Astrocyte (in vitro differentiated cells and primary cell): ENCODE results near the gene CD81. TPM values are rescaled to one million over a fixed set of nuclear protein-coding genes. Genes with fewer than 3 reads are reported as not detected.

Source experiments
- DNase-seq: peaks from one replicate; pipeline ENCODE4 v3.0.0-alpha.2; 2010; ENCODE audit warnings: low read depth
- FAIRE-seq: peaks from 2 replicates; lab custom pipeline; 2011; peaks lifted over from hg19 to GRCh38; lab: Jason Lieb, UNC
- H2AFZ ChIP-seq: 2 replicates; pipeline ENCODE4 v1.6.0; 2012; ENCODE audit warnings: low read depth, low read length, inconsistent platforms
- H3K27ac ChIP-seq: 2 replicates; pipeline ENCODE4 v1.5.1; 2011; ENCODE audit warnings: low read depth, low read length, inconsistent platforms
- H3K27me3 ChIP-seq: 2 replicates; pipeline ENCODE4 v1.6.0; 2011; ENCODE audit warnings: low read length, inconsistent platforms; ENCODE audit not compliant: insufficient read depth
- H3K36me3 ChIP-seq: 2 replicates; pipeline ENCODE4 v1.5.1; 2011; ENCODE audit warnings: low read length, inconsistent platforms; ENCODE audit not compliant: insufficient read depth
- H3K4me1 ChIP-seq: 2 replicates; pipeline ENCODE4 v1.5.1; 2011; ENCODE audit warnings: low read length, inconsistent platforms; ENCODE audit not compliant: insufficient read depth
- H3K4me2 ChIP-seq: 2 replicates; pipeline ENCODE4 v1.6.0; 2012; ENCODE audit warnings: low read length, inconsistent platforms
- H3K4me3 ChIP-seq: 2 replicates; pipeline ENCODE4 v1.5.1; 2011; ENCODE audit warnings: low read depth, mild to moderate bottlenecking, low read length, inconsistent platforms; ENCODE audit not compliant: insufficient read depth
- H3K79me2 ChIP-seq: 2 replicates; pipeline ENCODE4 v1.6.0; 2012; ENCODE audit warnings: mild to moderate bottlenecking, low read length, inconsistent platforms; ENCODE audit not compliant: insufficient read depth
- H3K9ac ChIP-seq: 2 replicates; pipeline ENCODE4 v1.6.0; 2012; ENCODE audit warnings: mild to moderate bottlenecking, low read length, inconsistent platforms
- H3K9me3 ChIP-seq: 2 replicates; pipeline ENCODE4 v1.5.1; 2012; ENCODE audit warnings: low read depth, mild to moderate bottlenecking, low read length, inconsistent platforms; ENCODE audit not compliant: insufficient read depth
- H4K20me1 ChIP-seq: 2 replicates; pipeline ENCODE4 v1.6.0; 2012; ENCODE audit warnings: low read length, inconsistent platforms; ENCODE audit not compliant: insufficient read depth
- H3K27ac Mint-ChIP-seq: one replicate; pipeline ENCODE4 v1.8.0; 2021; ENCODE audit warnings: mild to moderate bottlenecking, mixed read lengths; ENCODE audit not compliant: unreplicated experiment
- H3K27me3 Mint-ChIP-seq: one replicate; pipeline ENCODE4 v1.8.0; 2021; ENCODE audit warnings: low read depth, mixed read lengths; ENCODE audit not compliant: unreplicated experiment
- H3K36me3 Mint-ChIP-seq: one replicate; pipeline ENCODE4 v1.8.0; 2021; ENCODE audit warnings: low read depth, mixed read lengths; ENCODE audit not compliant: unreplicated experiment
- H3K4me1 Mint-ChIP-seq: one replicate; pipeline ENCODE4 v1.8.0; 2021; ENCODE audit warnings: low read depth, mixed read lengths; ENCODE audit not compliant: unreplicated experiment
- H3K4me3 Mint-ChIP-seq: one replicate; pipeline ENCODE4 v1.8.0; 2021; ENCODE audit warnings: mild to moderate bottlenecking, moderate library complexity, mixed read lengths; ENCODE audit not compliant: unreplicated experiment
- H3K9me3 Mint-ChIP-seq: one replicate; pipeline ENCODE4 v1.8.0; 2021; ENCODE audit warnings: mild to moderate bottlenecking, mixed read lengths; ENCODE audit not compliant: unreplicated experiment
- CTCF ChIP-seq: IDR thresholded peaks from 2 replicates; pipeline ENCODE4 v1.5.1; 2011; ENCODE audit warnings: low read depth, mild to moderate bottlenecking, inconsistent platforms, low read length, moderate library complexity; ENCODE audit not compliant: insufficient read depth
- EZH2 ChIP-seq: IDR thresholded peaks from 2 replicates; pipeline ENCODE4 v1.6.1; 2012; ENCODE audit warnings: mild to moderate bottlenecking, low read length, inconsistent platforms; ENCODE audit not compliant: insufficient read depth
- total RNA-seq: library from RNA; stranded (reverse); gene quantifications from 2 replicates; pipeline ENCODE4 v1.2.1, GENCODE V29; 2021

The CD81 gene
- total RNA-seq, 1 donor from 2014 or later, result 625 TPM

DNA sequence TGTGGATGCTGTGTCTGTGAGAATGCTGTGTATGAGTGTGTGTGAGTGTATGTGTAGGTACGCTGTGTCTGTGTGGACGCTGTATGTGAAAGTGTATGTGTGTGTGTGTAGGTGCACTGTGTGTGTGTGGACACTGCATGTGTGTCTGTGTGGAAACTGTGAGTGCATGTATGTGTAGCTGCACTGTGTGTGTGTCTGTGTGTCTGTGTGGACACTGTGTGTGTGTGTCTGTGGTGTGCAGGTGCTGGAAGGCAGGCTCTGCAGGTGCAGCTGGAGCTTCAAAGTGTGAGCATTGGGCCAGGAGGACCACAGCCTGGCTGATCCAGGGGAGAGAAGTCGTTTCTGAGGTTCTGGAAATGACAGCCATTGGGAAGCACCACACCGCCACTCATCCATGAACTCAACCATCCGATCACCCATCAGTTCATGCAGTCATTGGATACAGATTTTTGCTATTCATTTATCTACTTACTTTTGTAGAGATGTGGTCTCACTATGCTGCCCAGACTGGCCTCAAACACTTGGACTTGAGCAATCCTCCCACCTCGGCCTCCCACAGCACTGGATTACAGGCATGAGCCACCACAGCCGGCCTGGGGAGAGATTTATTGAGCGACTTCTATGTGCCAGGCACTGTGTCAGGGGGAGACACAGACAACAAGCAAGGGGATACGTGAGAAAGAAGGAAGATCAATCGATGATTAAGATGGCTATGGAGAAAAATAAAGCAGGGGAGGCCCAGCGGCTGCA is 57.6 kb downstream of the CD81 start:
- no peak overlapping the region for H3K9ac ChIP-seq
- H3K27me3 Mint-ChIP-seq, result peaks cover 37% of the 10 kb centered on the region

DNA sequence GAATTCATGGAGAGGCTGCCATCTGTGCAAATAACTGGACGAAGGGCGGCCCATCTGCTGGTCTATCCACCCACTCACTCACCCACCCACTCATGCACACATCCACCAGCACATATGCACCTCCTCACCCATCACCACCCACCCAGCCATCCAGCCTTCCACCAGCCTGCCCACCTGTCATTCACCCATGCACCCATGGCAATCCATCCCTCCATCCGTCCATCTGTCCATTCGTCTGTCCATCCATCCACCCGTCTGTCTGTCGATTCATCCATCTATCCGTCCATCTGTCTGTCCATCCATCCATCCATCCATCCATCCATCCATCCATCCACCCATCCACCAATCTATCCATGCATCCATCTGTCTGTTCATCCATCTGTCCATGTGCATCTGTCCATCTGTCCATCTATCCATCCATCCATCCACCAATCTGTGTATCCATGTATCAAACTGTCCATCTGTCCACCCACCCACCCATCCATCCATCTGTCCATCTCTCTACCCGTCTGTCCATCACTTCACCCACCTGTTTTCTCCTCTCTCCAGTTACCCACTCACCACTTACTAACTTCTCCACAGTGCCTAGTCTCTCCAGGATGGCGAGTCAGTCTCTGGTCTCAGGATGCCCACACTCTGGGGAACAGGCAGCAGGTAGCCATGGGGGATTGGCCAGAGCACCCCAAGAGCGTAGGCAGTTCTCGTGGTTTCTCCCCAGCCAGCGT is 58.3 kb downstream of the CD81 start:
- H3K79me2 ChIP-seq, result no peaks in the 10 kb centered on the region
- TF ChIP-seq EZH2, result no peak
- no peak for TF ChIP-seq CTCF
- no peaks in the 10 kb centered on the region for H3K9me3 ChIP-seq
- H2AFZ ChIP-seq, result no peak overlapping the region
- DNase-seq (no peak), FAIRE-seq (no peak)
- H3K27me3 ChIP-seq, result peaks cover 10% of the 10 kb centered on the region
- no peaks in the 10 kb centered on the region for H3K36me3 ChIP-seq
- no peak overlapping the region for H3K4me3 ChIP-seq
- no peaks in the 10 kb centered on the region for H4K20me1 ChIP-seq
- Mint-ChIP-seq H3K36me3 (no peaks in the 10 kb centered on the region), H3K27ac (no peak overlapping the region), H3K27me3 (peaks cover 45% of the 10 kb centered on the region), H3K4me1 (no peaks in the 10 kb centered on the region), H3K9me3 (peaks cover 9% of the 10 kb centered on the region), H3K4me3 (no peak overlapping the region)
- no peak overlapping the region for H3K9ac ChIP-seq
- no peaks in the 10 kb centered on the region for H3K4me1 ChIP-seq
- no peak overlapping the region for H3K4me2 ChIP-seq
- no peak overlapping the region for H3K27ac ChIP-seq

More for the DNA sequence above, 57.6 kb downstream of the CD81 start:
- H3K4me2 ChIP-seq, result no peak overlapping the region
- no peaks in the 10 kb centered on the region for H4K20me1 ChIP-seq
- no peaks in the 10 kb centered on the region for H3K4me1 Mint-ChIP-seq
- H2AFZ ChIP-seq, result no peak overlapping the region
- peaks cover 10% of the 10 kb centered on the region for H3K27me3 ChIP-seq
- H3K27ac Mint-ChIP-seq, result no peak overlapping the region
- no peaks in the 10 kb centered on the region for H3K79me2 ChIP-seq
- FAIRE-seq (no peak), DNase-seq (no peak)
- H3K27ac ChIP-seq, result no peak overlapping the region
- no peaks in the 10 kb centered on the region for H3K36me3 Mint-ChIP-seq
- TF ChIP-seq EZH2 (no peak), CTCF (no peak)
- no peak overlapping the region for H3K4me3 ChIP-seq
- H3K9me3 ChIP-seq, result no peaks in the 10 kb centered on the region
- no peaks in the 10 kb centered on the region for H3K4me1 ChIP-seq
- H3K36me3 ChIP-seq, result no peaks in the 10 kb centered on the region
- no peak overlapping the region for H3K4me3 Mint-ChIP-seq
- H3K9me3 Mint-ChIP-seq, result peaks cover 6% of the 10 kb centered on the region
